H1 (cell line): ENCODE measurements around the gene ACBD6. TPM values are rescaled to one million over a fixed set of nuclear protein-coding genes. Genes with fewer than 3 reads are reported as not detected.

ENCODE experiments used
- CTCF ChIA-PET: fragments of 300-600 bp; sonication (Branson Sonifier 250); formaldehyde crosslinking; loops from one replicate; lab custom pipeline; 2021; ENCODE audit not compliant: partially characterized antibody; lab: Charles Lee
- POLR2A ChIA-PET: fragments of 300-600 bp; sonication (Branson Sonifier 250); formaldehyde crosslinking; loops from one replicate; lab custom pipeline; 2021; ENCODE audit warnings: inconsistent platforms; ENCODE audit not compliant: partially characterized antibody; lab: Charles Lee
- DNase-seq, 2 experiments: peaks; one replicate each; pipeline versions ENCODE4 v3.0.0 to v3.0.0-alpha.2; 2010 to 2022; ENCODE audit warnings: low spot score in 2 of 2, low read depth in 1 of 2, mixed read lengths in 1 of 2
- FAIRE-seq: peaks from 2 replicates; lab custom pipeline; 2011; peaks lifted over from hg19 to GRCh38; lab: Jason Lieb, UNC
- H2AFZ ChIP-seq: 2 replicates; pipeline ENCODE4 v1.8.1; 2012; ENCODE audit warnings: low read length, inconsistent platforms
- H2AK5ac ChIP-seq: 2 replicates; pipeline ENCODE4 v1.6.1; 2013; ENCODE audit warnings: low read depth, low read length
- H2BK120ac ChIP-seq: replicated peaks from 2 replicates; pipeline ENCODE3; 2013; ENCODE audit warnings: low read depth, low read length, inconsistent platforms
- H2BK12ac ChIP-seq: 2 replicates; pipeline ENCODE4 v1.6.1; 2013; ENCODE audit warnings: low read depth, low read length
- H2BK15ac ChIP-seq: 2 replicates; pipeline ENCODE4 v1.6.1; 2013; ENCODE audit warnings: low read length
- H2BK20ac ChIP-seq: 2 replicates; pipeline ENCODE4 v1.6.1; 2013; ENCODE audit warnings: low read length
- H2BK5ac ChIP-seq: 2 replicates; pipeline ENCODE4 v1.6.1; 2013; ENCODE audit warnings: low read depth, low read length
- H3K14ac ChIP-seq: 2 replicates; pipeline ENCODE4 v1.6.1; 2013; ENCODE audit warnings: inconsistent platforms; ENCODE audit not compliant: insufficient read length
- H3K18ac ChIP-seq: 2 replicates; pipeline ENCODE4 v1.6.1; 2013; ENCODE audit warnings: low read length; ENCODE audit errors: extremely low read depth
- H3K23ac ChIP-seq: 2 replicates; pipeline ENCODE4 v1.6.1; 2013; ENCODE audit warnings: inconsistent platforms; ENCODE audit not compliant: insufficient read length
- H3K23me2 ChIP-seq: 2 replicates; pipeline ENCODE4 v1.6.1; 2013; ENCODE audit warnings: low read depth, low read length
- H3K27ac ChIP-seq: 2 replicates; pipeline ENCODE4 v1.6.1; 2011; ENCODE audit warnings: low read depth, low read length, inconsistent platforms
- H3K27me3 ChIP-seq, 4 experiments: replicated peaks in 1 of 4; 1 replicate in 1 of 4; 2 replicates in 3 of 4; pipeline versions ENCODE4 v1.6.1 to v1.8.1; 2011 to 2013; ENCODE audit warnings: low read length in 3 of 4, mild to moderate bottlenecking in 3 of 4, inconsistent platforms in 2 of 4, mixed read lengths in 2 of 4, moderate library complexity in 1 of 4; ENCODE audit not compliant: control insufficient read depth in 3 of 4, insufficient read depth in 3 of 4; ENCODE audit errors: extremely low read depth in 1 of 4
- H3K36me3 ChIP-seq, 4 experiments: 2 replicates each; pipeline versions ENCODE4 v1.6.1 to v1.8.1; 2011 to 2013; ENCODE audit warnings: mild to moderate bottlenecking in 4 of 4, low read length in 3 of 4, moderate library complexity in 2 of 4, control low read depth in 1 of 4, inconsistent platforms in 1 of 4; ENCODE audit not compliant: insufficient read depth in 4 of 4, control insufficient read depth in 2 of 4
- H3K4ac ChIP-seq: replicated peaks from 2 replicates; pipeline ENCODE3; 2013; ENCODE audit warnings: low read length, low read depth, mixed read lengths, inconsistent platforms; ENCODE audit not compliant: insufficient read length
- H3K4me1 ChIP-seq, 4 experiments: replicated peaks in 1 of 4; 1 replicate in 1 of 4; 2 replicates in 3 of 4; pipeline versions ENCODE4 v1.6.1 to v1.8.1; 2011 to 2013; ENCODE audit warnings: low read length in 3 of 4, inconsistent platforms in 2 of 4, mixed read lengths in 1 of 4; ENCODE audit not compliant: insufficient read depth in 4 of 4, control insufficient read depth in 3 of 4
- H3K4me2 ChIP-seq, 2 experiments: 2 replicates each; pipeline versions ENCODE4 v1.6.1 to v1.8.1; 2011 to 2013; ENCODE audit warnings: low read depth in 2 of 2, low read length in 2 of 2, control low read depth in 1 of 2, inconsistent platforms in 1 of 2, mild to moderate bottlenecking in 1 of 2; ENCODE audit not compliant: insufficient read depth in 1 of 2
- H3K4me3 ChIP-seq, 4 experiments: fragments of 200-600, 300-600 bp in 1 of 4; sonication (generic), shearing (Covaris generic), sonication (Bioruptor Twin) in 1 of 4; 2 replicates each; pipeline versions ENCODE4 v1.5.1 to v1.8.1; 2011 to 2016; ENCODE audit warnings: low read length in 4 of 4, low read depth in 3 of 4, control low read depth in 2 of 4, inconsistent platforms in 2 of 4, mild to moderate bottlenecking in 2 of 4, mixed read lengths in 1 of 4, moderate library complexity in 1 of 4; ENCODE audit not compliant: insufficient read depth in 2 of 4; ENCODE audit errors: extremely low read depth in 1 of 4
- H3K56ac ChIP-seq: replicated peaks from 2 replicates; pipeline ENCODE3; 2013; ENCODE audit warnings: low read depth, mild to moderate bottlenecking, mixed read lengths, low read length, inconsistent platforms; ENCODE audit not compliant: insufficient read length
- H3K79me1 ChIP-seq: 2 replicates; pipeline ENCODE4 v1.6.1; 2013; ENCODE audit warnings: low read depth, low read length, control low read depth
- H3K79me2 ChIP-seq, 2 experiments: 2 replicates each; pipeline versions ENCODE4 v1.6.1 to v1.8.1; 2012 to 2013; ENCODE audit warnings: low read length in 2 of 2, mild to moderate bottlenecking in 2 of 2, inconsistent platforms in 1 of 2; ENCODE audit not compliant: insufficient read depth in 2 of 2, control insufficient read depth in 1 of 2
- H3K9ac ChIP-seq, 4 experiments: replicated peaks in 1 of 4; 1 replicate in 1 of 4; 2 replicates in 3 of 4; pipeline versions ENCODE4 v1.6.1 to v1.8.1; 2011 to 2013; ENCODE audit warnings: low read depth in 3 of 4, low read length in 3 of 4, control low read depth in 2 of 4, mild to moderate bottlenecking in 2 of 4, moderate library complexity in 2 of 4, inconsistent platforms in 1 of 4; ENCODE audit errors: extremely low read depth in 1 of 4
- H3K9me3 ChIP-seq, 2 experiments: 2 replicates each; pipeline versions ENCODE4 v1.6.1 to v1.8.1; 2012 to 2013; ENCODE audit warnings: mild to moderate bottlenecking in 2 of 2, moderate library complexity in 2 of 2, control low read depth in 1 of 2, inconsistent platforms in 1 of 2, low read depth in 1 of 2, low read length in 1 of 2, mixed read lengths in 1 of 2; ENCODE audit not compliant: insufficient read depth in 2 of 2
- H4K20me1 ChIP-seq, 2 experiments: replicated peaks in 1 of 2; 2 replicates each; pipeline versions ENCODE3 to v1.8.1; 2011 to 2013; ENCODE audit warnings: inconsistent platforms in 2 of 2, low read length in 2 of 2, mild to moderate bottlenecking in 1 of 2; ENCODE audit not compliant: insufficient read depth in 2 of 2, control insufficient read depth in 1 of 2
- H4K5ac ChIP-seq: 2 replicates; pipeline ENCODE4 v1.6.1; 2013; ENCODE audit warnings: low read length, low read depth, mixed read lengths, inconsistent platforms; ENCODE audit not compliant: insufficient read length
- H4K8ac ChIP-seq: 2 replicates; pipeline ENCODE4 v1.8.0; 2013; ENCODE audit warnings: mild to moderate bottlenecking, moderate library complexity, low read length, inconsistent platforms; ENCODE audit not compliant: insufficient read depth; ENCODE audit errors: extremely low read depth
- H4K91ac ChIP-seq: replicated peaks from 2 replicates; pipeline ENCODE3; 2013; ENCODE audit warnings: low read length, mixed read lengths, inconsistent platforms; ENCODE audit not compliant: insufficient read length
- GTF2F1 ChIP-seq: IDR thresholded peaks from 2 replicates; pipeline ENCODE4 v1.6.1; 2012; ENCODE audit warnings: low read depth, low read length, improper control_type of control experiment, borderline replicate concordance
- KDM5A ChIP-seq: fragments of 200-600 bp; IDR thresholded peaks from 2 replicates; pipeline ENCODE4 v1.7.1; 2012; ENCODE audit warnings: mild to moderate bottlenecking, low read length, inconsistent platforms, mixed read lengths
- POU5F1 ChIP-seq: IDR thresholded peaks from 2 replicates; pipeline ENCODE4 v1.6.1; 2011; ENCODE audit warnings: low read depth, mild to moderate bottlenecking, low read length, moderate library complexity
- RFX5 ChIP-seq: IDR thresholded peaks from 2 replicates; pipeline ENCODE4 v1.6.1; 2011; ENCODE audit warnings: low read depth, low read length, improper control_type of control experiment, borderline replicate concordance
- WGBS, 2 experiments: shearing (Covaris generic) in 1 of 2; methylation state at CpG; one replicate each; pipeline versions ENCODE4 v1.1.6 to v1.1.7; 2013 to 2015; ENCODE audit warnings: low lambda C conversion rate in 2 of 2, mixed read lengths in 2 of 2, inconsistent platforms in 1 of 2, low coverage in 1 of 2, missing lambda C conversion rate in 1 of 2; ENCODE audit not compliant: insufficient replicate concordance in 2 of 2, insufficient coverage in 1 of 2, insufficient read length in 1 of 2; ENCODE audit errors: extremely low coverage in 1 of 2, missing lambda C conversion rate in 1 of 2; 5-methylcytosine and 5-hydroxymethylcytosine counted together
- polyA plus RNA-seq, 7 experiments: library from polyadenylated mRNA; depleted of rRNA in 3 of 7; stranded (reverse) in 5 of 7; unstranded in 2 of 7; fragments of >200 nt in 5 of 7; fragments of 200-250 nt in 2 of 7; gene quantifications; 1 replicate in 5 of 7; 2 replicates in 1 of 7; 4 replicates in 1 of 7; pipeline versions ENCODE4 v1.2.1 to v1.2.3, GENCODE V29; 2011 to 2013; ENCODE audit warnings: missing spikeins in 2 of 7, mixed read lengths in 2 of 7
- total RNA-seq: library from RNA; stranded (reverse); fragmentation: NEBNext Ultra II Directional; extraction: Animal tissue kit (Norgen Biotek cat#: 25700); gene quantifications from 2 replicates; pipeline ENCODE4 v1.2.1, GENCODE V29; 2021

Gene ACBD6
- total and polyA plus RNA-seq, 2 of the 8 experiments (the other 6 are each of a cell fraction or from before 2014, with no cell fraction given) = 52.0 to 67.7 TPM

- ChIA-PET POLR2A (no interaction called here), CTCF (interaction anchor here (0.8 kb wide), 1 partner anchor 654 kb away, joined by 3 read pairs; no protein-coding TSS in a partner anchor)
- no peak overlapping the region for H2AFZ ChIP-seq
- H3K79me1 ChIP-seq = no peaks in the 10 kb centered on the region
- H3K4me3 ChIP-seq = no peak overlapping the region
- H4K8ac ChIP-seq = no peak overlapping the region
- H3K9ac ChIP-seq = no peak overlapping the region
- H3K4me2 ChIP-seq = no peak overlapping the region
- no peak overlapping the region for H2BK20ac ChIP-seq
- no peak for FAIRE-seq
- TF ChIP-seq KDM5A (no peak), POU5F1 (no peak), RFX5 (no peak), GTF2F1 (no peak)
- H3K23ac ChIP-seq = no peak overlapping the region
- H3K4ac ChIP-seq = no peak overlapping the region
- no peaks in the 10 kb centered on the region for H3K27me3 ChIP-seq
- DNase-seq = no peak
- no peak overlapping the region for H3K27ac ChIP-seq
- no peak overlapping the region for H2BK15ac ChIP-seq
- no peak overlapping the region for H2AK5ac ChIP-seq
- H3K9me3 ChIP-seq = peaks cover 4 to 10% of the 10 kb centered on the region in 2 experiments; a peak in 2 of 4 replicates
- no peaks in the 10 kb centered on the region for H3K79me2 ChIP-seq
- H4K5ac ChIP-seq = no peak overlapping the region
- WGBS, 2 experiments = 96% methylated on average over 6 of the region's 6 CpGs; no CpG with 5 or more reads in 1 of the 2 experiments
- no peaks in the 10 kb centered on the region for H4K20me1 ChIP-seq
- H3K36me3 ChIP-seq = peaks cover 0 to 3% (median 0%) of the 10 kb centered on the region in 4 experiments; a peak in 1 of 8 replicates
- no peak overlapping the region for H4K91ac ChIP-seq
- peaks cover 0 to 3% (median 0%) of the 10 kb centered on the region in 4 experiments; a peak in 2 of 7 replicates for H3K4me1 ChIP-seq
- H2BK12ac ChIP-seq = no peak overlapping the region
- no peak overlapping the region for H3K14ac ChIP-seq
- H2BK120ac ChIP-seq = no peak overlapping the region
- no peak overlapping the region for H2BK5ac ChIP-seq
- no peaks in the 10 kb centered on the region for H3K23me2 ChIP-seq
- no peak overlapping the region for H3K18ac ChIP-seq
- no peak overlapping the region for H3K56ac ChIP-seq
Observed at GRCh38 chr1:180513531-180513930, 11.2 kb upstream of the ACBD6 start.
